ENCODE measurements around the gene CBFA2T3. TPM values are rescaled to one million over a fixed set of nuclear protein-coding genes. Genes with fewer than 3 reads are reported as not detected.

The CBFA2T3 gene
- total and polyA plus RNA-seq, 2 of the 13 experiments (the other 11 are each of a cell fraction or from before 2014, with no cell fraction given): 0.05 TPM; not detected in 1

- TF ChIP-seq ZBTB10 (CRISPR knock-in tag; IDR thresholded peaks at IDR 0.05; ENCODE audit: borderline replicate concordance): 0 out of 2 replicates have a peak, but pooled peaks have one; percentile 12
- no peak for TF ChIP-seq PHB2 (IDR thresholded peaks at IDR 0.05; ENCODE audit: partially characterized antibody)
- TF ChIP-seq PAF1 (CRISPR knock-in tag; IDR thresholded peaks at IDR 0.05): no peak
- no peak for TF ChIP-seq NR1H2 (CRISPR knock-in tag; IDR thresholded peaks at IDR 0.05; ENCODE audit: borderline replicate concordance, low read depth)
- TF ChIP-seq, protein P1, sequence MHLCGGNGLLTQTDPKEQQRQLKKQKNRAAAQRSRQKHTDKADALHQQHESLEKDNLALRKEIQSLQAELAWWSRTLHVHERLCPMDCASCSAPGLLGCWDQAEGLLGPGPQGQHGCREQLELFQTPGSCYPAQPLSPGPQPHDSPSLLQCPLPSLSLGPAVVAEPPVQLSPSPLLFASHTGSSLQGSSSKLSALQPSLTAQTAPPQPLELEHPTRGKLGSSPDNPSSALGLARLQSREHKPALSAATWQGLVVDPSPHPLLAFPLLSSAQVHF (CRISPR knock-in tag; IDR thresholded peaks at IDR 0.05): no peak
- no peak for TF ChIP-seq TMF1 (CRISPR knock-in tag; IDR thresholded peaks at IDR 0.05; ENCODE audit: low read depth)
- no peak for TF ChIP-seq KAT7 (CRISPR knock-in tag; IDR thresholded peaks at IDR 0.05; ENCODE audit: borderline replicate concordance)
- no peak for TF ChIP-seq ZNF710 (CRISPR knock-in tag; IDR thresholded peaks at IDR 0.05; ENCODE audit: borderline replicate concordance)
- TF ChIP-seq, protein P2, sequence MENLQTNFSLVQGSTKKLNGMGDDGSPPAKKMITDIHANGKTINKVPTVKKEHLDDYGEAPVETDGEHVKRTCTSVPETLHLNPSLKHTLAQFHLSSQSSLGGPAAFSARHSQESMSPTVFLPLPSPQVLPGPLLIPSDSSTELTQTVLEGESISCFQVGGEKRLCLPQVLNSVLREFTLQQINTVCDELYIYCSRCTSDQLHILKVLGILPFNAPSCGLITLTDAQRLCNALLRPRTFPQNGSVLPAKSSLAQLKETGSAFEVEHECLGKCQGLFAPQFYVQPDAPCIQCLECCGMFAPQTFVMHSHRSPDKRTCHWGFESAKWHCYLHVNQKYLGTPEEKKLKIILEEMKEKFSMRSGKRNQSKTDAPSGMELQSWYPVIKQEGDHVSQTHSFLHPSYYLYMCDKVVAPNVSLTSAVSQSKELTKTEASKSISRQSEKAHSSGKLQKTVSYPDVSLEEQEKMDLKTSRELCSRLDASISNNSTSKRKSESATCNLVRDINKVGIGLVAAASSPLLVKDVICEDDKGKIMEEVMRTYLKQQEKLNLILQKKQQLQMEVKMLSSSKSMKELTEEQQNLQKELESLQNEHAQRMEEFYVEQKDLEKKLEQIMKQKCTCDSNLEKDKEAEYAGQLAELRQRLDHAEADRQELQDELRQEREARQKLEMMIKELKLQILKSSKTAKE (CRISPR knock-in tag; IDR thresholded peaks at IDR 0.05; ENCODE audit: borderline replicate concordance): 0 out of 2 replicates have a peak, but pooled peaks have one; percentile 22
- TF ChIP-seq PHF21A (CRISPR knock-in tag; IDR thresholded peaks at IDR 0.05): no peak; the same call in 1 of the 2 replicates
- peak; percentile 51 for TF ChIP-seq BCL6 (CRISPR knock-in tag; IDR thresholded peaks at IDR 0.05)
- TF ChIP-seq HMGA1 (CRISPR knock-in tag; conservative IDR thresholded peaks at IDR 0.05): no peak
- TF ChIP-seq CCAR2 (optimal IDR thresholded peaks at IDR 0.05; ENCODE audit: low read depth, low read length): no peak
- peak; percentile 85 for TF ChIP-seq RARA (CRISPR knock-in tag; IDR thresholded peaks at IDR 0.05)
- TF ChIP-seq ZNF512B (CRISPR knock-in tag; IDR thresholded peaks at IDR 0.05; ENCODE audit: borderline replicate concordance): no peak
- TF ChIP-seq HINFP (CRISPR knock-in tag; IDR thresholded peaks at IDR 0.05; ENCODE audit: low read depth): no peak
Measured at GRCh38 chr16:88929091-88929445, 47.9 kb downstream of the CBFA2T3 start (continued).

All from HepG2 (cell line).